HepG2 (cell line): ENCODE data around the gene ATF6. TPM values are rescaled to one million over a fixed set of nuclear protein-coding genes. Genes with fewer than 3 reads are reported as not detected.

ENCODE experiments used
- ATAC-seq: fragments of 200-7000 bp; cut with Tn5 transposase; 3 replicates; pipeline ENCODE4 v1.9.1; 2020; ENCODE audit warnings: mild to moderate bottlenecking, moderate library complexity
- BruUV-seq: library from RNA; stranded (reverse); fragments of 400-500 nt; replicated peaks from 2 replicates; lab custom pipeline; 2021; lab: Mats Ljungman, UMichigan
- CTCF ChIA-PET: fragments of 300-600 bp; formaldehyde crosslinking; extraction: SDS; loops from one replicate; lab custom pipeline; 2021; ENCODE audit warnings: low total read pairs, inconsistent platforms, low intra/inter-chr PET ratio; lab: Yijun Ruan, JAX
- POLR2A ChIA-PET: fragments of 350-600 bp; sonication (Branson Sonifier 250); formaldehyde crosslinking; loops from one replicate; lab custom pipeline; 2020; ENCODE audit warnings: antibody characterized with exemption, inconsistent platforms; lab: Yijun Ruan, JAX
- DNase-seq: peaks from one replicate; pipeline ENCODE4 v3.0.0-alpha.2; 2015; ENCODE audit warnings: low spot score
- FAIRE-seq: peaks from 3 replicates; lab custom pipeline; 2011; peaks lifted over from hg19 to GRCh38; lab: Jason Lieb, UNC
- H2AFZ ChIP-seq: one replicate; pipeline ENCODE4 v1.6.1; 2011; ENCODE audit warnings: low read length, inconsistent platforms
- H3K27ac ChIP-seq: fragments of 300-600 bp; 3 replicates; pipeline ENCODE4 v1.8.0; 2011; ENCODE audit warnings: mixed run types, mild to moderate bottlenecking, mixed read lengths, low read length, inconsistent platforms; ENCODE audit not compliant: insufficient read depth; ENCODE audit errors: extremely low read length
- H3K27me3 ChIP-seq, 2 experiments: fragments of 200-600 bp in 1 of 2; 2 replicates in 1 of 2; 3 replicates in 1 of 2; pipeline versions ENCODE4 v1.6.0 to v1.8.0; 2011; ENCODE audit warnings: low read length in 2 of 2, mild to moderate bottlenecking in 2 of 2, moderate library complexity in 2 of 2, inconsistent platforms in 1 of 2; ENCODE audit not compliant: insufficient read depth in 2 of 2, control insufficient read depth in 1 of 2
- H3K36me3 ChIP-seq, 2 experiments: fragments of 200-600 bp in 1 of 2; replicated peaks in 1 of 2; 2 replicates in 1 of 2; 3 replicates in 1 of 2; pipeline versions ENCODE4 v1.5.1 to v1.8.0; 2011; ENCODE audit warnings: low read length in 2 of 2, inconsistent platforms in 1 of 2; ENCODE audit not compliant: insufficient read depth in 2 of 2, control insufficient read depth in 1 of 2
- H3K4me1 ChIP-seq: 2 replicates; pipeline ENCODE4 v1.5.1; 2012; ENCODE audit warnings: low read length, inconsistent platforms; ENCODE audit not compliant: insufficient read depth
- H3K4me2 ChIP-seq: 2 replicates; pipeline ENCODE4 v1.6.0; 2011; ENCODE audit warnings: low read depth, low read length, inconsistent platforms
- H3K4me3 ChIP-seq, 3 experiments: fragments of 200-600 bp in 1 of 3; sonication (generic), shearing (Covaris generic) in 1 of 3; replicated peaks in 1 of 3; 2 replicates each; pipeline ENCODE4 v1.5.1; 2011 to 2016; ENCODE audit warnings: low read length in 3 of 3, inconsistent platforms in 2 of 3, low read depth in 2 of 3, mild to moderate bottlenecking in 2 of 3, control low read depth in 1 of 3, mixed read lengths in 1 of 3; ENCODE audit not compliant: insufficient read depth in 1 of 3
- H3K79me2 ChIP-seq: one replicate; pipeline ENCODE4 v1.6.1; 2011; ENCODE audit warnings: low read length, inconsistent platforms; ENCODE audit not compliant: insufficient read depth
- H3K9ac ChIP-seq: 2 replicates; pipeline ENCODE4 v1.6.0; 2011; ENCODE audit warnings: mild to moderate bottlenecking, low read depth, low read length, inconsistent platforms; ENCODE audit not compliant: insufficient read depth
- H3K9me3 ChIP-seq: 2 replicates; pipeline ENCODE4 v1.5.1; 2012; ENCODE audit warnings: mild to moderate bottlenecking, low read length
- H4K20me1 ChIP-seq: 2 replicates; pipeline ENCODE4 v1.6.0; 2011; ENCODE audit warnings: inconsistent platforms, mild to moderate bottlenecking, low read length, moderate library complexity; ENCODE audit not compliant: insufficient read depth
- HOXA7 ChIP-seq: sonication (generic); formaldehyde crosslinking; IDR thresholded peaks from 2 replicates; pipeline ENCODE4 v1.8.1; 2022; ENCODE audit warnings: mild to moderate bottlenecking, missing genetic modification reagents, moderate library complexity
- KLF16 ChIP-seq, 2 experiments: sonication (generic) in 1 of 2; formaldehyde crosslinking in 1 of 2; IDR thresholded peaks; 2 replicates each; pipeline versions ENCODE4 v1.6.1 to v1.8.0; 2016 to 2023; ENCODE audit warnings: missing genetic modification reagents in 2 of 2, missing compliant biosample characterization in 1 of 2
- NKX3-1 ChIP-seq: sonication (generic); formaldehyde crosslinking; IDR thresholded peaks from 2 replicates; pipeline ENCODE4 v1.5.0; 2020; ENCODE audit warnings: missing genetic modification reagents
- SNRNP70 ChIP-seq: fragments of 200-400 bp; formaldehyde crosslinking; IDR thresholded peaks from 2 replicates; pipeline ENCODE4 v1.6.1; 2017; ENCODE audit warnings: mild to moderate bottlenecking, low read depth, low read length, moderate library complexity
- U2AF2 ChIP-seq: fragments of 200-400 bp; formaldehyde crosslinking; IDR thresholded peaks from 2 replicates; pipeline ENCODE4 v1.6.1; 2017; ENCODE audit warnings: low read depth, mild to moderate bottlenecking, low read length
- ZMAT3 ChIP-seq: sonication (generic); formaldehyde crosslinking; conservative IDR thresholded peaks from 2 replicates; pipeline ENCODE4 v1.7.0; 2021; ENCODE audit warnings: missing genetic modification reagents
- ZNF329 ChIP-seq: sonication (generic); formaldehyde crosslinking; IDR thresholded peaks from 2 replicates; pipeline ENCODE4 v1.9.0; 2021; ENCODE audit warnings: low read depth, mild to moderate bottlenecking, missing genetic modification reagents
- ZNF367 ChIP-seq: sonication (generic); formaldehyde crosslinking; IDR thresholded peaks from 2 replicates; pipeline ENCODE4 v1.4.0; 2020; ENCODE audit warnings: missing genetic modification reagents, borderline replicate concordance
- ZNF44 ChIP-seq: sonication (generic); formaldehyde crosslinking; IDR thresholded peaks from 2 replicates; pipeline ENCODE4 v1.5.1; 2020; ENCODE audit warnings: mild to moderate bottlenecking, missing genetic modification reagents
- ZNF569 ChIP-seq: sonication (generic); formaldehyde crosslinking; IDR thresholded peaks from 2 replicates; pipeline ENCODE4 v1.5.0; 2020; ENCODE audit warnings: mild to moderate bottlenecking, missing genetic modification reagents, moderate library complexity, borderline replicate concordance
- ZNF674 ChIP-seq: sonication (generic); formaldehyde crosslinking; IDR thresholded peaks from 2 replicates; pipeline ENCODE4 v1.5.0; 2020; ENCODE audit warnings: low read depth, mild to moderate bottlenecking, missing genetic modification reagents
- WGBS: methylation state at CpG from one replicate; pipeline ENCODE4 v1.1.6; 2017; ENCODE audit warnings: low lambda C conversion rate; 5-methylcytosine and 5-hydroxymethylcytosine counted together
- in situ Hi-C: cut with HindIII; loops from 2 replicates; pipeline ENCODE4 v1.10.0; 2017; ENCODE audit warnings: low pct_unique_long_range_greater_than_20kb; ENCODE audit not compliant: extremely low pct_ligation_motif_present
- intact Hi-C: fragments of 100-400 bp; cut with micrococcal nuclease; formaldehyde crosslinking; loops from one replicate; pipeline ENCODE4 v1.10.0; 2022; ENCODE audit not compliant: unreplicated experiment
- polyA plus RNA-seq, 8 experiments: library from polyadenylated mRNA; depleted of rRNA in 3 of 8; stranded (reverse) in 7 of 8; unstranded in 1 of 8; fragments of >200 nt; fragmentation: Illumina TruSeq in 4 of 8; extraction: Trizol in 4 of 8; gene quantifications; 2 replicates each; pipeline versions ENCODE4 v1.2.1 to v1.2.3, GENCODE V29; 2011 to 2016; ENCODE audit warnings: low read depth in 4 of 8, missing spikeins in 1 of 8, mixed read lengths in 1 of 8; ENCODE audit not compliant: insufficient read depth in 1 of 8
- total RNA-seq, 5 experiments: library from RNA; depleted of rRNA; stranded (reverse); fragments of >200 nt; fragmentation: Illumina TruSeq; extraction: Trizol; gene quantifications; 2 replicates each; pipeline ENCODE4 v1.2.3, GENCODE V29; 2016; ENCODE audit warnings: low read depth in 1 of 5
- TF ChIP-seq, protein P1 (sequence below): sonication (generic); formaldehyde crosslinking; IDR thresholded peaks from 2 replicates; pipeline ENCODE4 v1.5.1; 2020; ENCODE audit warnings: missing genetic modification reagents, mild to moderate bottlenecking, borderline replicate concordance
- TF ChIP-seq, protein P2 (sequence below): sonication (generic); formaldehyde crosslinking; conservative IDR thresholded peaks from 2 replicates; pipeline ENCODE4 v1.8.1; 2023; ENCODE audit warnings: missing genetic modification reagents
- TF ChIP-seq, protein P3 (sequence below): sonication (generic); formaldehyde crosslinking; IDR thresholded peaks from 2 replicates; pipeline ENCODE4 v1.8.0; 2022; ENCODE audit warnings: mild to moderate bottlenecking, missing genetic modification reagents, moderate library complexity

ATF6 gene
- total and polyA plus RNA-seq, 2 of the 13 experiments (the other 11 are each of a cell fraction or from before 2014, with no cell fraction given): 13.2 to 14.5 TPM

DNA sequence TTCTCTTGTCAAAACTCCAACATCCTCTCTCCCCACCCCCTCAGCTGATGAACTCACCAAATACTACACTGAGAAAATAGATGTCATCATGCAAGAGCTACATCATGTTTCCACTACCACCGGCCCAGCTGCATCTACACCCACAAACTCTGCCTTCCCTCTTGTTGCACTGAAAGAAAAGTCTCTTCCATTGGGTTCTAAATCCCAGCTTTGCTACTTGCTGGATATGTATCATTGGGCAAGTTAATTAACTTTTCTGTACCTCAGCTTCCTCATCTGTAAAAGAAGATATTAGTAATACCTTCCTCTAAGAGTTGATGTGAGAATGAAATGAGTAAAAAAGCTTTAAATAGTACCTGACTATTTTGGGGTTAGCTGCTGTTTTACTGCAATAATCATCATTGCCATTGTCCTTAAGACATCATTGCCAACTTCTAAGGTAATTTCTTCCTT, 149.0 kb downstream of the ATF6 start:
- H3K27ac ChIP-seq: no peak overlapping the region
- ChIA-PET CTCF (no interaction called here), POLR2A (no interaction called here)
- no peaks in the 10 kb centered on the region for H4K20me1 ChIP-seq
- TF ChIP-seq ZNF674 (CRISPR knock-in tag) (no peak), KLF16 (CRISPR knock-in tag; IDR thresholded peaks at IDR 0.05) (no peak), ZNF569 (CRISPR knock-in tag) (no peak)
- WGBS: 96% methylated on average over 1 of the region's 1 CpG
- H3K9ac ChIP-seq: no peak overlapping the region
- in situ Hi-C loops (no loop called here), intact Hi-C loops (no loop called here)
- no peak overlapping the region for H2AFZ ChIP-seq
- no peaks in the 10 kb centered on the region for H3K27me3 ChIP-seq
- ATAC-seq (no peak), FAIRE-seq (no peak), DNase-seq (no peak)
- H3K79me2 ChIP-seq: no peaks in the 10 kb centered on the region
- BruUV-seq: no TSS peak
- H3K36me3 ChIP-seq: peaks cover 2 to 7% of the 10 kb centered on the region in 2 experiments; a peak in 1 of 5 replicates
- no peak overlapping the region for H3K4me2 ChIP-seq
- peaks cover 27% of the 10 kb centered on the region for H3K4me1 ChIP-seq
- no peaks in the 10 kb centered on the region for H3K9me3 ChIP-seq
- no peak overlapping the region for H3K4me3 ChIP-seq

DNA sequence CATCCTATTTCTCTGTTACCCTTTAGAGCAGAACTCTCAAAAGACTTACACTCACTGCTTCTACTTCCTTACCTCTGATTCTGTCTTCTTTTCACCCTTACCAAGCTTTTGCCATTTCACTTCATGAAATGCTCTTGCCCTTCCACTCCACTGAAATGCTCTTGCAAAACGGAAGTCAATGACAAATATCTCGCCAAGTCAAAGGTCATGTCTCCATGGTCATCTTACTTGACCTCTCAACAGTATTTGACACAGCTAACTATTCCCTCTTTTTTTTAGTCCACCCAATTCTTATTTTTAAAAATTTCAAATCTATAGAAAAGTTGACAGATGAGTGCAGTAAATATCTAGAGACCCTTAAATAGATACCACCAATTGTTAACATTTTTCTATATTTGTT, 149.9 kb downstream of the ATF6 start:
- intact Hi-C loops (no loop called here), in situ Hi-C loops (no loop called here)
- Histone ChIP-seq H3K9ac (no peak overlapping the region), H3K9me3 (no peaks in the 10 kb centered on the region), H3K4me1 (peaks cover 20% of the 10 kb centered on the region), H3K4me2 (no peak overlapping the region), H3K27ac (no peak overlapping the region), H3K4me3 (no peak overlapping the region), H3K36me3 (peaks cover 2 to 7% of the 10 kb centered on the region in 2 experiments; a peak in 1 of 5 replicates), H4K20me1 (no peaks in the 10 kb centered on the region), H3K27me3 (no peaks in the 10 kb centered on the region), H2AFZ (no peak overlapping the region), H3K79me2 (no peaks in the 10 kb centered on the region)
- ChIA-PET POLR2A (no interaction called here), CTCF (no interaction called here)
- ATAC-seq (no peak), FAIRE-seq (no peak), DNase-seq (no peak)
- 89% methylated on average over 2 of the region's 2 CpGs for WGBS
- BruUV-seq: no TSS peak
- TF ChIP-seq ZNF367 (CRISPR knock-in tag) (no peak), ZMAT3 (CRISPR knock-in tag) (no peak), SNRNP70 (no peak), HOXA7 (CRISPR knock-in tag) (no peak), ZNF44 (no peak), ZNF329 (CRISPR knock-in tag) (no peak), U2AF2 (no peak), NKX3-1 (CRISPR knock-in tag) (no peak)
- TF ChIP-seq, protein P1, sequence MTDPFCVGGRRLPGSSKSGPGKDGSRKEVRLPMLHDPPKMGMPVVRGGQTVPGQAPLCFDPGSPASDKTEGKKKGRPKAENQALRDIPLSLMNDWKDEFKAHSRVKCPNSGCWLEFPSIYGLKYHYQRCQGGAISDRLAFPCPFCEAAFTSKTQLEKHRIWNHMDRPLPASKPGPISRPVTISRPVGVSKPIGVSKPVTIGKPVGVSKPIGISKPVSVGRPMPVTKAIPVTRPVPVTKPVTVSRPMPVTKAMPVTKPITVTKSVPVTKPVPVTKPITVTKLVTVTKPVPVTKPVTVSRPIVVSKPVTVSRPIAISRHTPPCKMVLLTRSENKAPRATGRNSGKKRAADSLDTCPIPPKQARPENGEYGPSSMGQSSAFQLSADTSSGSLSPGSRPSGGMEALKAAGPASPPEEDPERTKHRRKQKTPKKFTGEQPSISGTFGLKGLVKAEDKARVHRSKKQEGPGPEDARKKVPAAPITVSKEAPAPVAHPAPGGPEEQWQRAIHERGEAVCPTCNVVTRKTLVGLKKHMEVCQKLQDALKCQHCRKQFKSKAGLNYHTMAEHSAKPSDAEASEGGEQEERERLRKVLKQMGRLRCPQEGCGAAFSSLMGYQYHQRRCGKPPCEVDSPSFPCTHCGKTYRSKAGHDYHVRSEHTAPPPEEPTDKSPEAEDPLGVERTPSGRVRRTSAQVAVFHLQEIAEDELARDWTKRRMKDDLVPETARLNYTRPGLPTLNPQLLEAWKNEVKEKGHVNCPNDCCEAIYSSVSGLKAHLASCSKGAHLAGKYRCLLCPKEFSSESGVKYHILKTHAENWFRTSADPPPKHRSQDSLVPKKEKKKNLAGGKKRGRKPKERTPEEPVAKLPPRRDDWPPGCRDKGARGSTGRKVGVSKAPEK: no peak
- TF ChIP-seq, protein P2, sequence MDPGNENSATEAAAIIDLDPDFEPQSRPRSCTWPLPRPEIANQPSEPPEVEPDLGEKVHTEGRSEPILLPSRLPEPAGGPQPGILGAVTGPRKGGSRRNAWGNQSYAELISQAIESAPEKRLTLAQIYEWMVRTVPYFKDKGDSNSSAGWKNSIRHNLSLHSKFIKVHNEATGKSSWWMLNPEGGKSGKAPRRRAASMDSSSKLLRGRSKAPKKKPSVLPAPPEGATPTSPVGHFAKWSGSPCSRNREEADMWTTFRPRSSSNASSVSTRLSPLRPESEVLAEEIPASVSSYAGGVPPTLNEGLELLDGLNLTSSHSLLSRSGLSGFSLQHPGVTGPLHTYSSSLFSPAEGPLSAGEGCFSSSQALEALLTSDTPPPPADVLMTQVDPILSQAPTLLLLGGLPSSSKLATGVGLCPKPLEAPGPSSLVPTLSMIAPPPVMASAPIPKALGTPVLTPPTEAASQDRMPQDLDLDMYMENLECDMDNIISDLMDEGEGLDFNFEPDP (CRISPR knock-in tag): no peak
- TF ChIP-seq, protein P3, sequence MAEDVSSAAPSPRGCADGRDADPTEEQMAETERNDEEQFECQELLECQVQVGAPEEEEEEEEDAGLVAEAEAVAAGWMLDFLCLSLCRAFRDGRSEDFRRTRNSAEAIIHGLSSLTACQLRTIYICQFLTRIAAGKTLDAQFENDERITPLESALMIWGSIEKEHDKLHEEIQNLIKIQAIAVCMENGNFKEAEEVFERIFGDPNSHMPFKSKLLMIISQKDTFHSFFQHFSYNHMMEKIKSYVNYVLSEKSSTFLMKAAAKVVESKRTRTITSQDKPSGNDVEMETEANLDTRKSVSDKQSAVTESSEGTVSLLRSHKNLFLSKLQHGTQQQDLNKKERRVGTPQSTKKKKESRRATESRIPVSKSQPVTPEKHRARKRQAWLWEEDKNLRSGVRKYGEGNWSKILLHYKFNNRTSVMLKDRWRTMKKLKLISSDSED (CRISPR knock-in tag): no peak
